HG02610 (cell line): ENCODE results near the gene TNFAIP2.
A peak's percentile ranks its signal among the peaks of the same experiment; 100 is the strongest.

Experiments
- ATAC-seq: cut with Tn5 transposase; IDR thresholded peaks from one replicate; pipeline ENCODE4 v1.9.1; 2021; ENCODE audit warnings: mild to moderate bottlenecking, moderate library complexity; ENCODE audit not compliant: unreplicated experiment

TNFAIP2 gene

DNA sequence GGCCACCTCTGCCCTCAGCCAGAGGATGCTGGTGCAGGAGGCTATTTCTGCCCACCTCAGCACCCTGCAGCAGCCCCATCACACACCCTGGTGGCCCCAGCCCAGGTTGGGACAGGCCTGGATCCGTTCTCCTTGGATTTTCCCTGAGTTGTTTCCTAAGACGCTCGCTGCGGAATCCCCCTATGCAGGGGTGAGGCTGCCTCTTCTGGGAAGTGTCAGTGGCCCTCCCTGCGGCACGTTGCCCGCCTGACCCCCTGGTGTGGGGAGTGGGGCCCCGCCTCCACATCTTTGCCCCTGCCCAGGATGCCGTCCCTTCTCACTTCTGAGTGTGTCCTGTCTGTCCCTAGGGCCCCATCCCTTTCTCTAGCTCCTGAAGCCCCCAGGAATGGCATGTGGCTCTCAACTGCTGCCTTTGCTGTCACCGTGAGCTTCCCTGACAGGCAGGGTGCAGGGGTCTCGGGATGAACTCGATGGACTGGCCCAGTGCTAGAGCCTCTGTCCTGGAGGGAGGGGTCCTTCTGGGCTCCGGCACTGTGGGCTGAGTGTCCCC is 29.3 kb upstream of the TNFAIP2 start:
- ATAC-seq = no peak

DNA sequence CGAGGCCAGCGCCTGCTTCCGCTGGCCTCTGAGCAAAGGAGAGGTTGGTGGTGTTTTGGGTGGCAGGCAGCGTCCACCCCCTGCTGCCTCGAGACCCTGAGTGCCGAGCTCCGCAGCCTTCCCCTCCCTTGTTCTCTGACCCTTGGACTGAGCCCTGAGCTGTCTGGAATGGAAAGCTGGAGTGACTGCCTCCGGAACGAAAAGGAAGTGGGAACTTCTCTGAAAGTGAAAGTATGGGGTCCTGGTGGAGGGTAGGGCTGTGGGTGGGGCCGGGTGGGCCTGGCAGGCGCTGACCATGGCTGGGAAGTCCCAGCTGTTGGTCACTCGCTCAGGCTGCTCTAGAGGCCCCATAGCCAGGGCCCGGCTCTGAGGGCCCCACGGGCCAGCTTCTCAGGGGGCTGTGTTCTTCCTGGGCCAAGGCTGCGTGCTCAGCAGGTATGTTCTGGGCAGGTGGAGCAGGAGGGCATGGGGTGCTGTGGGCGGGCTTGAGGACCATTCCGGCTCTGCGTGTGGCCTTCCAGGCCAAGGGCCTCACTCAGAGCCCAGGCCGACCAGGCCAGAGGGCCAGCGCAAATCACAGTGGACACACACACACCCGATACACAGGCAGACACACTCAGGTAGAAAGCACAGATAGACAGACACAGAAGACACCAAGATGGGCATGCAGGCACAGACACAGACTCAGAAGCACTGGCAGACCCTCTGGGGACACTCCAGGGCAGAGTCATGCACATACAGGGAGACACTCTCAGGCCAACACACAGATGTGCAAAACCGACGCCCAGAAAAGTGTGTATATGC is 28.7 kb upstream of the TNFAIP2 start, which contains the start of gene EXOC3L4:
TSS of gene EXOC3L4 (plus strand) at position 320 of the 804 bp plus-strand sequence. CDS start 5,495 bp downstream, outside the sequence.
- ATAC-seq = no peak

DNA sequence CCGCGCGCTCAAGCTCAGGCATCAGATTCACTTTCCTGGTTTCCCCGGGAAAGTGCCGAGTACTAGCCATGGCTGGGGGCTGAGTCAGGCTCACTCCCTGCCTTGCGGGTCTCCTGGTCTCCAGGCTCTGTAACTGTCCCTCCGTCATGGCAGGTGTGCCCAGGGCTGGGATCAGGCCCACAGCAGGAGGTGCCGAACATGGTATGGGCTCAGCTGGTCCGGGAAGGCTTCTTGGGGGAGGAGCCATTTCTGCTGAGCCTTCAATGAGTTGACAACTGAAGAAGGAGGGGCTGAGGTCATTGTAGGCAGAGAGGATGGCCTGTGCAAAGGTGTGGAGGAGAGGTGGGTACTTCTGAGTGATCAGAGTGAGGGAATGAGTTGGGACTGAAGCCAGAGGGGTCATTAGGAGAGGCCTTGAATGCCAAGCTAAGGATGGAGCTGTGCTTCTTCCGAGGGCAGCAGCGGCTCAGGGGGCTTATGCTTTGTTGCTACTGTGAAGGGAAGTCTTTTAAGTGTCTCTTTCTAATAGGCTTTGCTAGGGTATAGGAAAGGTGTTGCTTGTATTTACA is 28.0 kb upstream of the TNFAIP2 start:
- ATAC-seq = no peak

DNA sequence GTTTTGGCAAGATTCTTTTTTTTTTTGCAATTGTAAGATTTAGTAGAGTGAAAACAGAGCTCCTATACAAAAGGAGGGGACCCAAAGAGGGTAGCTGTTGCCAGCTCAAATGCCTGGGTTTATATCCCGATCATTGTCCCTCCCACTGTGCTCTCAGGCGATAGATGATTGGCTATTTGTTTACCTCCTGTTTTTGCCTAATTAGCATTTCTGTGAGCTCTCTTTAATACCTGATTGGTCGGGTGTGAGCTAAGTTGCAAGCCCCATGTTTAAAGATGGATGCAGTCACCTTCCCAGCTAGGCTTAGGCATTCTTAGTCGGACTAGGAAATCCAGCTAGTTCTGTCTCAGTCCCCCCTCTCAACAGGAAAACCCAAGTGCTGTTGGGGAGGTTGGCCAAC is 26.9 kb upstream of the TNFAIP2 start:
- no peak for ATAC-seq

DNA sequence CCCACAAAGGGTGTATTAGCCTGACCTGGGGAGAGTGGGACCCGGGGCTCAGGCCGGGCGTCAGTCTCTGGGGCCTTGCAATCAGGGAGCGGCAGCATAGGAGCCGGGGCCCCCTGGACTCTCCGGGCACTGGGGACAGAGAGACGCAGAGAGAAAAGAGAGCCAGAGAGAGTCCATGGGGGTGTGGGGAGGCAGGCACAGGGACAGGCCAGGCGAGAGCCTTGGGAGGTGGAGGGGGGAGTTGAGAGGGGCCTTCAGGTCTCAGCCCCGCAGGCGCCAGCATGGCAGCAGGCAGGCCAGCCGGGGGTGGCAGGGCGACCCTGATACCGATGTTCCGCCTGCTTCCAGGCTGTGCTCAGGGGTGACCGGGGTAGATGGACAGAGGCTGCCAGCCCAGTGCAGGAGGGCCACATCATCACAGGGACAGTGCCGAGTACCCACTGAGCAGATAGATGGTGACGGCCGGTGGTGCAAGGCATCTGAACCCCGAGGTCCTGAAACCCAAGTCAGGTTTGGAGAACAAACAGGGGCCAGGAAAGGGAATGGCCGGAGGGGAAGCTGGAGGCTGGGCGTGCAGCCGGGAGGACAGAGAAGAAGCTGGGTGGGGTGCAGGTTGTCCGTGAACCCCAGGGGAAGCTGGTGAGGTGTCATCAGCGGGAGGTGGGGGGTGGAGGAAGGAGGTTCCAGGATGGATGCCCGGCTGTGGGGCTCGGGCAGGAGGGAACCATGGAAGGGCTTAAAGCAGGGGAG is 25.8 kb upstream of the TNFAIP2 start:
- no peak for ATAC-seq

DNA sequence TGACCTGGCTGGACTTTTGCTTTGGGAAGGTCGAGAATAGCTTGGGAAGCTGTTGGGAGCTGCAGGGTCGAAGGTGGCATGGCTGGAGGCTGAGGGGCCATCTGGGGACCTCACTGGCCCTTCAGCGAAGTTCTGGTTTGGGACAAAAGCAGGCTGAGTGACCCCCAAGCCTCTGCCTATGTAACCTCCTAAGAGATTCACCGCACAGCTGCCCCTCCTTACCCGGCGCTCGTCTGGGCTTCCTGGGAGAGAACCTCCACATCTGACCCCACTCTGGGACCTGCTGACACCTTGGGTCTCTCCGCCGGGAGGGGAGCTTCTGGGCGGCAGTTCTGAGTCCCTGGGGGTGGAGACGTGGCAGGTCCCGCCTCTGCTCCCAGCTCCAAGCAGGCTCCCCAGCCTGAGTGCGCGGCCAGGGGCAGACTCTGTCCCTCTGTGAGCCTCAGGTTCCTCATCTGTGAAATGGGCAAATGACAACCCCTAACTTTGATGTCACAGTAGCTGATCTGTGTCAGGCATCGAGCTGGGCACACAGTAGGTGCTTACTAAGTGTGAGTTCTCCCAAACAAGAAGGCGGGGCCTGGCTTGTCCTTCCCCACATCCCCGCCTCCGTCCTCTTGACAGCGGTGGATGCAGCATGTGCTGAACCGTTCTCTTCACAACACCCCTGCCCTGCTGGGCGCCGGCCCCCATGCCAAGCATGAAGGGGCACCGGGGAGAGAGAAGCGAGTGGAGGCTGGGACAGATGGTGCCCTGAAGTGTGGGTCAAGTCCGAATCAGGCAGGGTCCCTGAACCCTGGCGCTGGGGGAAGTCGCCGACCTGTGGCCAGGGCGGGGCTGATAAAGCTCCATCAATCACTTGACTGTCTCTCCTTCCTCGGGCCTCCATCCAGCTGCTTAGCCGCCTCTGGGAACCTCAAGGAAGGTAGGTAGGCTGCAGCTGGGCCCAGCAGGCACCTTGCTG is 25.0 kb upstream of the TNFAIP2 start:
- no peak for ATAC-seq

DNA sequence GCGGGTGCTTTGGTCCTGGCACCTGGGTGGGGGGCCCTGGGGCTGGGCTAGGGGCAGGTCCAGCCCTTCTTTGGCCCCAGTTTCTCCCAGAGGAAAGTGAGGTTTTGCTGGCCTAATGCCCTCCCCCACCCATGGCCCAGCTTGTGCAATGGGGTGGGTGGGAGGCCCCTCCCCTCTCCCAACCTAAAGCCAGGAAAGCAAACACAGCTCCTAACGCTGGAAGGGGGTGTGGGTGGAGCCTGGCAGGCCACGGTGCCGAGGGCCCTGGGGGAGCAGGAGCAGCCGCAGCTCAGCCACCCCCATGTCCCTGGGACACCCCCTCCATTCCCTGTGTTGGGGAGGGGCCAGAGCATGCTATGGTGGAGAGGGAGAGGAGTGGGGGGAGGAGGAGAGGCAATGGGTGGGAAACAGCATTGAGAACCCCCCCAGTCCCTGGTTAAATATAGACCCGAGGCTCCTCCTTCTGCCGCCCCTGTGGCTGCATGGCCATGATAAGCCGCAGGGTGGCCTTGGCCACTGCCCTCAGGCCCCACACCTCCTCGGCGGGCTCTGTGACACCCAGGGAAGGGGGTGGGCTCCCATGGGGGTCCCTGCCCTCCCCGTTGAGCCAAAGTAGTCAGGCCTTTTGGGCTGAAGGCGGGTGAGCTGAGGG is 24.1 kb upstream of the TNFAIP2 start:
- ATAC-seq = no peak

DNA sequence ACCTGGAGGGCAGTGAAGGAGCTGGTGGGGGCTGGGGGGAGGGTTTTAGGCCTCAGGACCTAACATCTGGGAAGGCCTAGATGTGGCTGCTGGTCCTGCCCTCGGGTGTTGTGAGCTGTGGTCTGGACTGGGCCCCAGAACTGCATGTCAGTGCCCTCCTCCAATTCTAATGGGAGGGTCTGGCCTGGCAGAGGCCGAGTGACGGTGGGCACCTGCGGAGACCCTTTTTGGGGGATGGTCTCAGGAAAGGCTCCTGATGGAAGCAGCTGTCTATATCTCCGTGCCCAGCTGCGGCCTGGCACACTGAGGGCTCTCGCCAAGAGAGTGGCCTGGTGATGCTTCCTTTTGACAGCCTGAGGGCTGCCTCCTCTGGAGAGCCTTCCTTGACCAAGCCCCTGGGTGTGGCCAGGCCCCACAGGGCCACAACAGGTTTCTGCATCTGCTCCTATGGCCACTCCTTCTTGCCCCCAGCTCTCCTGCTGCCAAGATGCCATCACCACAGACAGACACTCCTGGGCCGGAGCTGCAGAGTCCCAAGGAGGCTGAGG is 23.5 kb upstream of the TNFAIP2 start:
- ATAC-seq = no peak

DNA sequence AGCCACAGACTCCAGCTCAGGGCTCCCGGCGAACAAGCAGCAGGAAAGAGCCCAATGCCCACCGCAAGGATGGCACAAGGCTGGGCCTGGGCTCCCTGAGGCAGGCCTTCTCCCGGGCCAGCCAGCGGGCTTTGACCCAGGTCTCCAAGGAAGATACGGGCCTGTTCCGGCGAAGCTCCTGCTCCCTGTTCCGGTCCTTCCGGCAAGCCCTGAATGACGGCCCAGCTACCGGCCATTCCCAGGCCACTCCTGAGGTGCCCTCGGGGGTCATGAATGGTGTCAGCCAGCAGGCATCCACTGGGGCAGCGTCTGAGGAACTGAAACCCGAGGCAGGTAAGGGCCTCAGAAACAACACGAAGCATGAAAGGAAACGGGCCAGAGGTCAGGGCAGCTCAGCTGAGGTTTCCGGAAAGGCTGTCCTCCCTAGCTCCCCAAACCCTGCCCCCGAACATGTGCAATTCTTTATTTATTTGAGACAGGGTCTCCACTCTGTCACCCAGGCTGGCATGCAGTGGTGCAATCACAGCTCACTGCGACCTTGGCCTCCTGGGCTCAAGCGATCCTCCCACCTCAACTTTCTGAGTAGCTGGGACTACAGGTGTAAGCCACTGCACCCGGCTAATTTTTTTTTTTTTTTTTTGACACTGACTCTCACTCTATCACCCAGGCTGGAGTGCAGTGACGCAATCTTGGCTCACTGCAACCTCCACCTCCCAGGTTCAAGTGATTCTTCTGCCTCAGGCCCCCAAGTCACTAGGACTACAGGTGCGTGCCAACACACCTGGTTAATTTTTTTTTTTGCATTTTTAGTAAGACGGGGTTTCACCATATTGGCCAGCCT is 22.8 kb upstream of the TNFAIP2 start:
- ATAC-seq = no peak

DNA sequence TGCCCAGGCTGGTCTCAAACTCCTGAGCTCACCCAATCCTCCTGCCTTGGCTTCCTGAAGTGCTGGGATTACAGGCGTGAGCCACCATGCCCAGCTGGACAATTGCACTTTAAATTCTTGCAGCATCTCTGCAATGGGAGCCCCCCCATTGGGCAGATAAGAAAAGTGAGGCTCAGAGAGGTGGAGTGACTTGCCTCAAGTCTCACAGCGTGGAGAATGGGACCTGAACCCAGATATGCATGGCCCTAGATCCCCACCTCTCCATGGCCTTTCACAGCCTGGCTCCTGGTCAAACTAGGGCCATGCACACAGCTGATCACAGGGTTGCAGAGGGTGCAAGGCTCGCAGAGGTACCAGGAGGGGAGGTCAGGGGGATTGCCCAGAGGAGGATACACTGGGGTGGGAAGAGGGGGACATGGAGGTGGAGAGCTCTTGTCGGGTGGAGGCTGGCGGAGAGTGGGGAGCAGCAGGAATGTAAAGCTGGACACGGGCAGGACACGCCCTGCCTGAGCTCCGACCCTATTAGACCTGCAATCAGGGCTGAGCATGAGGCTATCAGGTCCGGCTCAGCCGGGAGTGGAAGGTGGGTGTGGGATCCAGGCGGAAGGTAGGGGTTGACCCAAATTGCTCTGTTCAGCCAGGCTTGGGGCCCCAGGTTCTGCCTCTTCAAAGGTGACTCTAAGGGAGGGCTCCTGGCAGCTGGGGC is 21.9 kb upstream of the TNFAIP2 start:
- ATAC-seq = no peak

DNA sequence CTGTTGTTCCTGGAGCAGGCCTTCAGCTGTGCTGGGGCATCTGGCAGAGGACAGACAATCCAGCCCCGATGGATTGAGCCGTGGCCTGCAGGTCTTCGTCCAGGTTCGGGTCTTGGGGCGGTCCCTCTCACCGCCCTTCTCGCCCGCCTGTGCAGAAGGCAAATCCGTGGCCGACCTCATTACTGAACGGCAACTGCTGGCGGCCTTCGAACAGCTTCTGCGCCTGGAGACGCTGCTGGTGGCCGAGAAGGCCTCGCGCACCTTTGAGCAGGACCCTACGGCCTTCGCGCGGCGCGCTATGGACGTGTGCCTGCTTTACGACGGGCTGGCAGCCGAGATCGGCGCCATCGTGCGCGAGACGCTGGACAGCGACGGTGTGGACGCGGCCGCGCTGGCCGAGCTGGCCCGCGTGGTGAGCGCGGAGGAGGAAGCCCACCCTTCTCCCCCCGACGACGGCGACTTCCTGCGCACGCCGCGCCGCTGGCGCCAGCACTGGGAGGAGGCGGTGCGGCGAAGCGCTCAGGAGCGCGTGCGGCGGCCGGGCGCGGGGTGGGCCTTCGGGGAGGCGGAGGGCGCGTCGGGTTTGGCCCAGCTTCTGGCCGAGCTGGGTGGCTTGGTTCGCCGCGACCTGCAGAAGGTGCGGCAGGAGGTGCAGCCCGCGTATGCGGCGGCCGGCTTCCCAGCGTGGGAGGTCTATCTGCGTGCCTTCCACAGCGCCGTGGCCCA is 21.1 kb upstream of the TNFAIP2 start:
- ATAC-seq = no peak

DNA sequence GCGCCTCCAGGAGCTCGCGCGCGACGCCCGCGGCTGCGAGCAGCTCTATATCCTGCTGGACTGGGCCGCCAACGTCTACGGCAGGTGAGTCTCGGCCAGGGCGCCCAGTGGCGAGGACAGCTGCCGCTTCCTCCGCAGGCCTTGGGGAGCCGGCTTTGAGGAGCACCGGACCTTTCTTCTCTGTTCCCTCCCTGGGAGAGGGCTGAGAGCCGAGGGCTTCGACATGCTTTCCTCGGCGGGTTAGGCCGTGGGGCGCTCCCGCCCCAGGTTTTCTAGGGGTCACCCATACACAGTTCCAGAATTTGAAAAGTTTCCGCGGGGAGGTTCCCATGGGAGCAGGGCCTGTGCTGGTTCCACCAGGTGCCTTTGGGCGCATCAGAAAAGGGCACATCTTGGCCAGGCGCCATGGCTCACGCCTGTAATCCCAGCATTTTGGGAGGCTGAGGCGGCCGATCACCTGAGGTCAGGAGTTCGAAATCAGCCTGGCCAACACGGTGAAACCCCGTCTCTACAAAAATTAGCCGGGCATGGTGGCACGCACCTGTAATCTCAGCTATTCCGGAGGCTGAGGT is 20.5 kb upstream of the TNFAIP2 start:
- no peak for ATAC-seq

DNA sequence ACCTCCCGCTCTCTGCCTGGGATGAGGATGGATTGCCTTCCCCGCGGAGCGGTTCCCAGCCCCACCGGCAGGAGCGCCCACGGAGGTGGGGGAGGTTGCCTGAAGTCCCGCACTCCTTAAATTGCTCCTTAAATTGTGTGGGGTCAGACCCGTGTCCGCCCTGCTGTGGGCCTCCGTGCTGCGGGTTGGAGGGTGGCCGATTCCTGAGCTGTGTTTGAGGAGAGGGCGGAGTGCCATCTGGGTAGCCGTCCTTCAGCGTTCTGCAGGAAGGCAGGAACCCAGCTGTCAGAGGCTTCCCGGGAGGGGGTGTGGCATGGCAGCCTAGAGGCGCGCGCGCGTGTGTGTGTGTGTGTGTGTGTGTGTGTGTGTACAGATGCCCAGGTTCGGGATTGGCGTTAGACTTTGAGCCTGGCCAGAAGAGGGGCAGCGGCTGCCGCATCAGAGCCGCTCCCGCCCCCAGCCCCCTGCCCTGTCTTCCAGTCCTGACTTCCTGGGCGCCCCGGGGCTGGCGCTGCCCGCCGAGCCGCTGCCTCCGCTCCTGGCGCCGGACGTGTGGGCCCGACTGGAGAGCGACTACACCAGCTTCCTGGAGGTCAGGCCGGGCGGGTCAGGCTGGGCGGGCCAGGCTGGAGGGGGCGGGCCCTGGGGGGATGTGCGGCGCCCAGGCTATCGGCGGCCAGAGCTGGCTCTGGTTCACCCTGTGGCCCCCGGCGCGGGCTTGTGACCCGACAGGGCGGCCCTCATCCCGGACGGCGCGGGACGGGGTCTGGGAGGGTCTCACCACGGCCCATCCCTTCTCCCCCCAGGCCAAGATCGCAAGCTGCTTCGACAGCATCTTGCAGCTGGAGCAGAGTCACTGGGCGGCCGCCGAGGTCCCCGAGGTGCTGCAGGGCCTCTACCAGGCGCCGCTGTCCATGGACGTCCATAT is 19.5 kb upstream of the TNFAIP2 start:
- no peak for ATAC-seq

DNA sequence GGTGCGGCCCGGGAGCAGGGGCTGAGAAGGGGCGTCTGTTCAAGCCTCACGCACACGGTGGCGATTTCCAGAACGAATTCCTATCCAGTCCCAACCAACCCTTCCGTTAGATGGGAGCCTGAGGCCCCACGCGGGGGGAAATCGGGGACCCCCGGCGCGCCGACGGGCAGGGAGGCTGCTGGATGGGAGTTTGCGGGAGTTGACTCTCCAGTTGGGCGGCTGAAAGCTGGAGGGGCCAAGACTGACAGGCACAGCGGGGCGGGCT is 18.9 kb upstream of the TNFAIP2 start:
- ATAC-seq = no peak

DNA sequence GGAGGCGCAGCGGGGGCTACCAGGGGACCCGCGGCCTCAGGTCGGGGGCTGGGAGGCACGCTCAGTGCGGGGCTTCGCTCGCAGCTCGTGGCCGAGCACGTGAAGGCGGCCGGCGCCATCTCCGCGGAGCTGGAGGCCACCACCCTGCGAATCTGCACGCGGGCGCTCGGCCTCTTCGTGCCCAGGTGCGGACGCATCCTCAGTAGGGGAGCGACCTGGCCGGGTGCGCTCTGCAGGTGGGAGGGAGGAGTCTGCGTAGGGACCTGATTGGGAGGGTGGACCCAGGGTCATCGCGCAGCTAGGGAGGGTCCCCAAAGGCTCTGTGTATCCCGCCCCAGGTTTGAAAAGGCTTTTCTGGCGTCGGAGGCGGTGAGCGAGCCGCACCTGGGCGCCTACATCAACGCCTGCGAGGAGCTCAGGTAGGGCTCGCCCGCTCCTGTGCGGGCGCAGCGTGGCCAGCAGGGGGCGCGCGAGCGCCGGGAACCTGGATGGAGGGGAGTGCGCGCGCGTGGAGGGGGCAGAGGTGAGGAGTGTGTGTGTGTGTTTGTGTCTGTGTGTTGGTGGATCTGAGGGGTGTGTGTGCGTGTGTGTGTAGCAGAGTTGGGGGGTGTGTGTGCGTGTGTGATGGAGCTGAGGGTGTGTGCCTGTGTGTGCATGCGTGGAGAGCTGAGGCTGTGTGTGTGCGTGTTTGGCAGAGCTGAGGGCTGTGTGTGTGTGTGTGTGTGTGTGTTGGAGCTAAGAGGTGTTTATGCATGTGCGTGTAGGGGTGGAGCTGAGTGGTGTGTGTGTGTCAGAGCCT is 18.4 kb upstream of the TNFAIP2 start:
- ATAC-seq = peak; percentile 46
